NCI-H1694 treated with DMSO at 0.1 percent for 48 hours (cell line): Measurements from ENCODE around the gene PDCD1LG2.
"Not testable (repeated sequence)": the region's sequence is repeated elsewhere in the genome, so short reads cannot be mapped to it uniquely, and the experiment has no call there.

Experiments
- DNase-seq: peaks from one replicate; lab custom pipeline; 2025; lab: John Stamatoyannopoulos, UW

PDCD1LG2 gene

DNA sequence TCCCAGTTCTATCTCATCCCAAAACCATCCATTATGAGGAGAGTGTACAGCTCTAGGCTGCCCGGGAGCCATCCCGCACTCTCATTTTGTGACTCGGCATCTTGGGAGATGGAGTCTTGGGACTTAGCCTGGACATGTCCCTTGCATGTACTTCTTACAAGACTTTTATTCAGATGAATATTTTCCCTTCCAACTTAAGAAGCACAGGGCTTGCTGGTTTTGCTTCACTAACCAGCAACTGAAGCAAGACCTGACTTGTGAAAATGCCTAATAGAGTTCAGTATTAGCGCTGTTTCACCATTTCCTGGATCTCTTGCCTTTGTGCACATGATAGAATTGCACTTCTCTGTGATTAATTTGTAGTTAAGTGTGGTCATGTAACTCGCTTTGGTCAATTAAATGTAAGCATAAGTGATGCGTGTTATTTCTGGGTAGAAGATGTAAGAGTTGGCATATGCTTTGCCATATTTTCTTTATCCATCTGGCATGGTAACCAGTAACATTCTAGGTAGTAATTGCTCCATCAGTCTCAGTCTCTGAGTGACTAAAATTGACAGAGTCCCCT is 55.8 kb downstream of the PDCD1LG2 start:
- peak; percentile 15 for DNase-seq

DNA sequence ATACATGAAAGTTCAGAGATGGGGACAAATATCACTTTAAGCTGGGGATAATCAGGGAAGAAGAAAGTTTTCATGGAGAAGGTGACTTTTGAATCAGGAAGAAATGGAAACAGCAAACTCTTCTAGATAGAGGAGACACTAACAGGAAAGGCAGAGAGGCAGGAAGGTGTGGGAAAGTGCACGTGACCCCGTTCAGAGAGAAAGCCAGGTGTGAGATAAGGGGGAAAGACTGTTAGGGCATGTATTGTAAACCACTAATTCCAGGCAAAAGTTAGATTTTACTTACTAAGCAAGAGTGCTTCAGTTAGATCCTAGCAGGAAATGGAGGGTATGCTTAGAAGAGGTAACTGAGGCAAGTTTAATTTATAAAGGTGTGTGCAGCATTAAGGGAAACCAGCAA is 58.5 kb downstream of the PDCD1LG2 start:
- DNase-seq: no peak

DNA sequence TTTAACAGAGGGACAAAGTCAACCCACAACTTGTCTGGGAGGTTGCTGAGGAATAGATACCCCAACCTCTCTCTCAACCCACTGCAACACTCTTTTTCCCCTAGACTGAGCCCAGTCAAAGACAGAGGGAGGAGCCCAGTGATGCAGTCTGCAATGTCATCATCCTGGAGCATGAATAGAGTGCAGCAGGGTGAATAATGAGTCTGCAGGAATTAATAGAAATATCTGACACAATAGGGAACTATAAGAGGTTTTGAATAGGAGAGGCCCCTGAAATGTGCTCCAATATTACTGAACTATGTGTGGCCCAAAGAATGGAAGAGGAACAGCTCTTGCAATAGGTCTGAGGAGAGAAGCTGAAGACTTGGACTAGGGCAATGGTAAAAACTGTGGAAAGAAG is 59.1 kb downstream of the PDCD1LG2 start:
- DNase-seq: no peak

DNA sequence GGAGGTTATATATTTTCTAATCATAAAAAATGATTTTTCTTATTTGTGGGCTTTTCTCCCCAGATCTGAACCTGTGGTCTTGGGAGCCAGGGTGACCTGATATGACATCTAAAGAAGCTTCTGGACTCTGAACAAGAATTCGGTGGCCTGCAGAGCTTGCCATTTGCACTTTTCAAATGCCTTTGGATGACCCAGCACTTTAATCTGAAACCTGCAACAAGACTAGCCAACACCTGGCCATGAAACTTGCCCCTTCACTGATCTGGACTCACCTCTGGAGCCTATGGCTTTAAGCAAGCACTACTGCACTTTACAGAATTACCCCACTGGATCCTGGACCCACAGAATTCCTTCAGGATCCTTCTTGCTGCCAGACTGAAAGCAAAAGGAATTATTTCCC is 59.6 kb downstream of the PDCD1LG2 start:
- DNase-seq: no peak

DNA sequence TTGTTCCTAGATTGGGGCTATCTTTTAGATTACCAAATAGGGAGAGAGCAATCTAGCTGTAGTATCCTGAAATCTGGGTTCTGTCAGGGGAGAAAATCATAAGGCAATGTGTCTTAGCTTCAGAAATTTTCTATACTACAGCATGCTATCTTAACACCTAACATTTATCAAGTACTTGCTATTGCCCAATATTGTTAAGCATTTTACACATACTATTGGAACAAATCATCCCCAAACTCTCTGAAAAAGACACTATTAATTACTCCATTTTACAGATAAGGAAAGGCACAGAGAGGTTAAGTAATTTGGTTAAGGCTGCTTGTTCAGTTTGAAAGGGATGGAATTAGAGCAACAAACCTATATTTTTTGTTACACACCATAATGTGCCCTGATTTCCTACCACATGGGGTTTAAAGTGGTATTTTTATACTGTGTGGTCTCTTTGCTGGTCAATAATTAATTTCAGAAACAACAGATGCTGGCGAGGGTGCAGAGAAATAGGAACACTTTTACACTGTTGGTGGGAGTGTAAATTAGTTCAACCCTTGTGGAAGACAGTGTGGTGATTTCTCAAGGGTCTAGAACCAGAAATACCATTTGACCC is 61.4 kb downstream of the PDCD1LG2 start:
- no peak for DNase-seq

DNA sequence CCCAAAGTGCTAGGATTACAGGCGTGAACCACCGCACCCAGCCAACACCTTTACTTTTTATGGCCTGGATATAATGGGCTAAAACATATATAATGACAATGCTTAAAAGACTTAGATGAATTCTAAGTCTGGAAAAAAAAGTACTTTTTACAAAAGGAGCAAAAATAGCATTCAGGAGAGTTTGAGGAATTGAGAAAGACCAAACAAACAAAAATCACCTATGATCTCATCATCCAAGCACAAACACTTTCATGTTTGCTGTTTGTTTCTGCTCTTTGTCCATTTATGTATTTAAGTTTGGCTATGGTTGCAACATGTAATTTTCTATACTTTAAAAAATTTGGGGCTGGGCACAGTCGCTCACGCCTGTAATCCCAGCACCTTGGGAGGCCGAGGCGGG is 63.8 kb downstream of the PDCD1LG2 start:
- no peak for DNase-seq

DNA sequence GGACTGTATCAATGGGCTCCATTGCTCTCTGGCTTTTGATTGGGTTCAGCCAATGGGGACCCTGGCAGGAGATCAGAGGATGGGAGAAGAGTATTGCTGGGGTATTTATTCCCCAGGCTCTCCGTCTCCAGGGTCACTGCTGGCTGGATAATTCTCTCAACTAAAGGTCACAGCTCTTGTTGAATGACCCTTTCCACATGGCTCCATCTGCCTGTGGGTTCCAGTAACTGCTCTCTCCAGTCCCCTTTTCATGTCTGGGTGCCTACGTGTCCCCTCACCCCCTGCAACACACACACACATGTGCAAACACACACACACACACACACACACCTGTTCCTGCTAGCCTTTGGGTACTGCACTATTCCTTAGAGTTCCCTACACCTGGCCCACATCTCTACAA is 64.7 kb downstream of the PDCD1LG2 start:
- no peak for DNase-seq

DNA sequence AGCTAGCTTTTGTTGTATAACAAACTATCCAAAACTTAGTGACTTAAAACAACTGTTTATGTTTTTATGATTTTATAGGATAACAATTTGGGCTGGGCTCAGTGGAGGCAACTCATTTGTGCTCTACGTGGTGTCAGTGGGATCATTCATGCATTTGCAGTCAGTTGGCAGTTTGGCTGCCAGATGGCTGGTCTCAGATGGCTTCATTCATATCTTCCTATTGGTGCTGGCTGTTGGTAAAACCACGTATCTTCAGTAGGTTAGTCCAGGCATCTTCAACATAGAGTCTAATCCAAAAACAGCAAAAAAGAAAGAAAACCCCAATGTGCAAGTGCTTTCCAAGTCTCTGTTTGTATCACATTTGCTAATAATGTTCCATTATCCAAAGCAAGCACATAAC is 66.9 kb downstream of the PDCD1LG2 start:
- DNase-seq: peak; percentile 63

DNA sequence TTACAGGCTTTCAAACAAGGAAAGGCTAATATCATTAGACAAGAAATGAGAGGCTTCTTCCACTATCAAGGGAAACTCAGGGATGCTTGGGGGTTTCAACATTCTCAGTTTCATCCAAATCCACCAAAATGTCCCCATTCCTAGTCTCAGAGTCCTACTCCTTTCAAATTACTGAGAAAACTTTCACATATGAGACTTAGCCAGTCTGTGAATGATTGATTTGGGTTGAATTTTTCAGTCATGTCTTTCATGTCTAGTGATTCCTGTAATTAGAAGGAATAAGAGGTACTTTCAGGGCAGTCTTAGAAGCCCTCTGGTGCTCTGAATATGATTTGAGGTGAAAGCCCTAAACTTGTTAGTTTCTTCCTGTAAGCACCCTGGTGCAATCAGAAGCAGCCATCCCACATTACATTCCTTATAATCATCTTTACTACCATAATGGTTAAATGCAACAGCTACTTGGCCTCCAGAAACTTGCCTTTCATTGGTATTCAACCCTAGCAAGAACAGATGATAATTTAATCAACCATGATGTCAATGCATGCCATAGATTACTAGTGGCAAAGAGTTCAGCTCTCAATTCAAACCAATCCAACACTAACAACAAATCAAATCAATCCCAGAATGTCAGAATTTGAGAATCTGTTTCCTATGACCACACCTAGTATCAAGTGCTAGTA is 67.8 kb downstream of the PDCD1LG2 start:
- no peak for DNase-seq

DNA sequence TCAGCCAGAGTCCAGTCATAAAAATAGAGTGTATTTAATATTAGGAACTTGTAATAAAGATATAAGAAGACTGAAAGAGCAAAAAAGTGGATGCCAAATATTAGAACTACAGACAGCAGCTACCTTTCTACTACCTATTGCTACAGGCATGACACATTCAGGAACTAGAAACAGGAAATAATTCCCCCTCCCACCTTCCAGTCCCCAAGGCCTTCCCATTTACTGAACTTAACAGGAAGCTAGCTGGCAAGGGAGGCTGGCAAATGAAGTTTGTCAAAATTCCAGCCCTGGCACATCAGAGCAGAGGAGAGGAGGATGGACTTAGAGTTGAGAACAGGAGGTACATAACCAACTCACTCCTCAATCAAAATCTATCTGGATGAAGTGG is 68.4 kb downstream of the PDCD1LG2 start:
- DNase-seq: no peak

DNA sequence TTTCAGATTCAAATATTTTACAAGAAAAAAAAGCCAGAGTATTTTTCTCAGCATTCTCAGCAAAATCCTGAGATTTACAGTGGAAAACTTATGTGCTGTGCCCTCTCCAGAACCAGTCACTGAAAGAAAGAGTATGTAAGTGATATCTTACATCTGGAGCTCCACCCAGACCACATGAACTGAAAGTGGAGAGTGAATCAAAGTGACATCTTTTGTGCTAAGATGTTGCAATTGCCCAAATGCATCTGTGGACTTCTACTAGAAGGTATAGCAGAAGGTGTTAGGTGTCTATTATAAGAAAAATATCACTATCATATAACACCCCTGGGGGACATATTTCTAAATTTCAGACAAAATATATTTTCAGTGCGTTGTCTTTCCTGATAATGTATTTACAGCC is 69.5 kb downstream of the PDCD1LG2 start:
- DNase-seq: no peak

DNA sequence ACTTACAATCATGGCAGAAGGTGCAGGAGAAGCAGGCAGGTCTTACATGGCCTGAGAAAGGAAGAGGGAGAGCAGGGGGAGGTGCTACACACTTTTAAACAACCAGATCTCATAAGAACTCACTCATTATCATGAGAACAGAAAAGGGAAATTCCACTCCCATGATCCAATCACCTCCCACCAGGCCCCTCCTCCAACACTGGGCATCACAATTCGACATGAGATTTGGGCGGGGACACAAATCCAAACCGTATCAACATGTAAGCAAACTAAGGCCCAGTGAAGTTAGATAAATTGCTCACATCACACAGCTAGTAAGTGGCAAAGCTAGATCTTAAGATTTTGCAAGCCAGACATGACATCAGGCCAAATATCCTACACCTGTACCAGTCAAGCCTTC is 70.3 kb downstream of the PDCD1LG2 start:
- no peak for DNase-seq

DNA sequence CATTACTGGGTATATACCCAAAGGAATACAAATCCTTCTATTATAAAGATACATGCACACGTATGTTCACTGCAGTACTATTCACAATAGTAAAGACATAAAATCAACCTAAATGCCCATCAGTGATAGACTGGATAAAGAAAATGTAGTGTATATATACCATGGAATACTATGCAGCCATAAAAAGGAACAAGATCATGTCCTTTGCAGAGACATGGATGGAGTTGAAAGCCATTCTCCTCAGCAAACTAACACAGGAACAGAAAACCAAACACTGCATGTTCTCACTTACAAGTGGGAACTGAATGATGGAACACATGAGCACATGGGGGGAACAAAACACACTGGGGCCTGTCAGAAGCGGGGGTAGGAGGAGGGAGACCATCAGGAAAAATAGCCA is 71.4 kb downstream of the PDCD1LG2 start:
- DNase-seq: not testable (repeated sequence)

DNA sequence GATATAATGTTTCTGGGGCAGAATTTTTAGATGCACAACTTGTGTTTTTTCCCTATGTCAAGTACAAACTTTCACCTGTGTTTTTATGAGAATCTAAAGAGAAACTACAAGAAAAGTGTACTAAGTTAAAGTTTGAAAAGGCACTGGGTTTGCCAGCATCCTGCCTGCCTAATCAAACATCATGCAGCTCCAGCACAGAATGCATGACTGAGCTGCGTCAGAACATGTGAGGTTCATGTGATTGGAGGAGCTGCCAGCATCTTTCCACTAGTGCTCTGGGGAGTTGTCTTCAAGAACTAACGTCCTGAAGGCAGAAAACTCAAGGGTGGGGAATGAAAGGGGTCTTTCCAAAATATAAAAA is 72.5 kb downstream of the PDCD1LG2 start:
- no peak for DNase-seq

DNA sequence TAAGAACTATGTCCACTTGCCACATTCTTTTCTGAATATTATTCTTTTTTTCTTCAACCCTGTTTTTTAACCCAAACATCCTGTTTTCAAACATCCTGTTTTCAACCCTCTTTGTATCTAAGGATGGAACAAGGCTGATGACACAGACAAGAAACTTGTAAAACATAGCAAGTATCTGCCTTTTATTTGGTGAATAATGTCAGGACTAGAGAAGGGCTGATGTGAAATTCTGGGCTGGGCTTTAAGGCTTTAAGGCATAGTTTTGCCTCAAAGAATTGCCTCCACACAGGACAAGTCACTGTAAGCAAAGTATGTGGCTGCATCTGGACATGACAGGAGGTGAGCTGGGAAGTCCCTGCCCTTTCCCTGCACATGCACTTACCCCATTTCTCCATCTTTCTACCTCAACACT is 76.1 kb downstream of the PDCD1LG2 start:
- DNase-seq: no peak

DNA sequence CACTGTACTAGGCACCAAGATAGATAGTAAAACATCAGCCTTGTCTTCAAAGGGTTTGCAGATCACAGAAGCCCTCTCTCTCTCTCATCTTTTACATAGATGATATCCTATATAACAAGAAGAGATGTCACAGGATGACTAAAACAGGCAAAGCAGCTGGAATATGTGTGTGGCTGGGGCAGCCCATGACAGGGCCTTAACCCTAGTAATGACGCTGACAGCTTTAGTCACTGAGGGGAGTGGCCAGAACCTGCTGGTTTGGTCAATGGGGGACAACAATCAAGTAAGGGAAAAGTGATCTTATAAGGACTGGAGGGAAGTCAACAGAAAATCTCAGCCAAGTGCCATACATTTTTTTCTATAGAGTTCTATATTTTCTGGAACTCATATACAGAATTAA is 76.7 kb downstream of the PDCD1LG2 start:
- no peak for DNase-seq

DNA sequence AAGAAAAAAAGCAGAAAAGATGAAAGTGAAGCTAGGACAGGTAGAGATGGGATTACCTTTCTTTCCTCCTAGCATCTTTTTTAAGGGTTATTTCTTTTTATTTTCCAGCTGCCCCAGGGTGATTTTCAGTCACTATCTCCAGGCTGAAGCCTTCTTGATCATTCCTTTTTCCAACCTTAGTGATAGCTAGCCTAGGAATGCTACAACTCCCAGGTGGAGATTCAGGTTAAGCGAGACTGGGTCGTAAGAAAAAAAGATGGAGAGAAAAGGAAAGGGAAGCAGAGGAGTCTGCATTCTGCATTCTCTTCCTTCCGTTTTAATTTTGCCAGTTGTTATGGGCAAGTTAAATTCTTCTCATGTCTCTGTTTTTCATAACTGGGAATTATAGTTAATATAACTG is 81.9 kb downstream of the PDCD1LG2 start:
- DNase-seq: no peak

DNA sequence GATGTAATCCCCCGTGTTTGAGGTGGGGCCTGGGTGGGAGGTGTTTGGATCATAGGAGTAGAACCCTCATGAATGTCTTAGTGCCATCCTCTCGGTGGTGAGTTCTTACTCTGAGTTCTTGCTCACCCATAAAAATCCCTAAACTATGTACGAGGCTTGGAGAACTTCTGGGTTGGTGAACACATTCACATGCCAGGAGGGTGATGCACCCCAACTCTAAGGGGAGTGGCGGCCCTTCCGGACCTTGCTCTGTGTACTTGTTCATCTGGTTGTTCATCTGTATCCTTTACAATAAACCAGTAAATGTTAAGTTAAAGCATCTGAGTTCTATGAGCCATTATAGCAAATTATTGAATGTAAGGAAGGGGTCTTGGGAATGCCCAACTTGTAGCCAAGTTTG is 82.6 kb downstream of the PDCD1LG2 start:
- no peak for DNase-seq

DNA sequence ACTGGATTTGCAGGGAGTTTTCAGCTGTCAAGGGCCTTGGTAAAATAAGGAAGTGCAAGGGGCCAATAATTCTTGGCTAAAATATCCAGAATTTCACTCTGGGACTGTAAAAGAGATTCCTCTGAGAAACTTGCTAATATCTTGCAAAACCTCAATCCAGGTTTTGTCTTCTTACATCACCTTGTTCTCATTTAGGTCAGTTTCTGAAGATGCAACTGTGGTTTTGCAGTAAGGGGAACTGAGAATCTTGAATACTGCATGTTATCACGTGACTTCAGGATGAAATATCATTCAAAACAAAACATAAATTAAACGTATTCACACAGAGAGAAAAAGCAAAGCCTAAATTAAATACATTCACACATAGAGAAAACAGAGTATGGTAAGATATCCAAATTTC is 83.6 kb downstream of the PDCD1LG2 start:
- no peak for DNase-seq

DNA sequence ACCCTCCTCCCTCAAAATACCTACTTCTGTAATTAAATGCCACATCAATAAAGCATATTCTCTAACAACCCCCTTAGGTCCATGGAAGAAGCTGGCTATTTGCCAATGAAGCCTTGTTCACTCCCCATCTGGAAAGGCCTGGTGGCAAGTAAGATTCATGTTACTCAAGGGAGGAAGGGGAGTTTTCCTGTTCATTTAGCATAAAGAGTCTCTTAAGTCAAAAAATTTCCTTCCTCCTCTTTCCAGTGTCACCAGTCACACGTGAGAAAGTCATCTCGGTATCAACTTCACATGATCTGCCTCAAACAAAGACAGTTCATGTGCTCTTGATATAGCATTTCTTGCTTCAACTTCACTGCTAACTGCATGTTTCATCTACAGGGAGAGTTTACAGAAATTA is 85.8 kb downstream of the PDCD1LG2 start:
- DNase-seq: no peak

DNA sequence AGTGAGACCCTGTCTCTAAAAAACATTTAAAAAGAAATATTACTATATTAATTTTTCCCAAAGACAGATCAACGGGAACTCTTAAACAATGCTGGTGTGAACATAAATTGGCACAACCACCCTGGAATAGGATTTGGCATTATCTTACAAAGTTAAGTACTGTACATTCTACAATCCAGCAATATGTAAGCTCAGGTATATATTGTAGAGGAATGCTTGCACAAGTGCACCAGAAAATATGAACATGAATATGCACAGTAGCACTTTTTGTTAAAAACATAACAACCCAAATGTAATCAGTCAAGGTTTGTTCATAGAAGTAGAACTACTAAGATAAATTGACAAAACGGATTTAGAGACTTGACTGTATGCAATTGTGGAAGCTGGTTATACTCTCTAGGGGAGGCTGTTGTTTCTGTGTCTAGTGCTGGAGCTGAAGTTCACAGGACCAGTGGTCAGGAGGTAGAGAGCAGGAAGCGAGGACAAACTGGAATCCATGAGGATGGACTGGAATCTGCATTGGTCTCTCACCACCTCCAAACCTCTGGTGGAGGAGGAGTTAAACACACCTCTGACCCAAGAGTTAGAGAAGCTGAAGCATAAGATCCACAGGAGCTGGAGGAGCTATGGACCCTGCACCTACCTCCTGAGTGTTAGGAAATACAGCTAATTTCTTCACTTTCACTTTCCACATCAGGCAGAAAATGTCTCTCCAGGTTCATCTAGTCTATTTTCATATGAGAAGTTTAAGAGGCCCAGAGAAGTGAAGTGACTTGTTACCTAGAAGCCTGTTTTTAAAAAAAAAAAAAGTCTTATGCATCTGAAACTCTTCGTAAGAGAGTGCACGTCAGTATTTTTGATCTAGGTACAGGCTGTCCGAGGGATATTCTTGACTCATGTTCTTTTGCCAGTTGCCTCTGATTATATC is 98.2 kb downstream of the PDCD1LG2 start:
- no peak for DNase-seq

DNA sequence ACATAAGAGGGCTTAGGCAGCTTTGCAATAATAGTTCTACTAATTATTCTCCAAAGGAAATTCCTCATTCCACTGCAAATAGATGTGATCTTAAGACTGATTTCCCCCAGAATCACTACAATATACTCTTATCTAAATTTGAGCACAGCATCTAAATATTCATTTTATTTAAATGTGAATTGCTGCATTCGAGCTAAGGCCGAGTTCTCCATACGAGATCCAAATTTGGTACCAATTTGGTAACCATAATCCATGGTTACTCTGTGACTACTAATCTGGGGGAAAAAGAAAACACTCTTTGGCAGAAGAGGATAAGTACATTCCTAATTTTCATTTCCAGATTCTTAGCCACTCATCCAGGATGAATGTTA is 98.9 kb downstream of the PDCD1LG2 start:
- no peak for DNase-seq

DNA sequence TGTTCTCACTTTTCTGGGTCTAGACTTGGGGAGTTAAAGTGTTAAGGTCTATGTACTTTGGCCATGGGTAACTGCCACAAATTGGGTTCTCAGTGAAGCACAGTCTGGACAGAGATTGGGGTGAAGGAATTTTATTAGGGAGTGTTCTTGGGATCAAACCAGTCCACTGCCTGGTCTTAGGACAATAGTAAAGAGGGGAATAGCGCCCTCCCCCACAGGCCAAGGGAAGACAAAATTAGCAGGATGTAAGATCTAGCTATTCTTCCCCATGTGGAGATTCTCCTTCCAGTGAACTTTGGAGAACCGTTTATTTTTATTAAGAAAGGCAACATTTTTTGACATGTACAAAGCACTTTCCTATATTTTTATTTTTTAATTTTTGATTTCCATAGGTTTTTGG is 100.2 kb downstream of the PDCD1LG2 start:
- DNase-seq: no peak
